DND-41 (cell line): ENCODE measurements around the gene EPHB3.

Source experiments
- ATAC-seq: fragments of 200-7000 bp; cut with Tn5 transposase; 3 replicates; pipeline ENCODE4 v1.9.1; 2021; ENCODE audit warnings: low read depth; ENCODE audit not compliant: insufficient read depth
- DNase-seq: peaks from one replicate; pipeline ENCODE4 v3.0.0-alpha.2; 2020
- H2AFZ ChIP-seq: 2 replicates; pipeline ENCODE4 v1.6.0; 2012; ENCODE audit warnings: low read depth, low read length
- H3K27ac ChIP-seq: 2 replicates; pipeline ENCODE4 v1.5.1; 2012; ENCODE audit warnings: low read length, inconsistent platforms
- H3K27me3 ChIP-seq: fragments of 200-600 bp; sonication (generic); 2 replicates; pipeline ENCODE4 v1.6.0; 2012; ENCODE audit warnings: low read length, mild to moderate bottlenecking, inconsistent platforms; ENCODE audit not compliant: insufficient read depth, poor library complexity
- H3K36me3 ChIP-seq: 2 replicates; pipeline ENCODE4 v1.5.1; 2012; ENCODE audit warnings: low read length, inconsistent platforms; ENCODE audit not compliant: insufficient read depth
- H3K4me1 ChIP-seq: 2 replicates; pipeline ENCODE4 v1.5.1; 2012; ENCODE audit warnings: mild to moderate bottlenecking, low read length; ENCODE audit not compliant: insufficient read depth
- H3K4me2 ChIP-seq: 2 replicates; pipeline ENCODE4 v1.6.0; 2012; ENCODE audit warnings: mild to moderate bottlenecking, moderate library complexity, low read length, inconsistent platforms; ENCODE audit not compliant: insufficient read depth
- H3K4me3 ChIP-seq, 2 experiments: fragments of 200-600 bp in 1 of 2; shearing (Covaris generic) in 1 of 2; 2 replicates each; pipeline ENCODE4 v1.5.1; 2012 to 2016; ENCODE audit warnings: inconsistent platforms in 2 of 2, low read length in 2 of 2, mild to moderate bottlenecking in 2 of 2, low read depth in 1 of 2, moderate library complexity in 1 of 2
- H3K79me2 ChIP-seq: 2 replicates; pipeline ENCODE4 v1.6.0; 2012; ENCODE audit warnings: low read length, inconsistent platforms; ENCODE audit not compliant: insufficient read depth
- H3K9ac ChIP-seq: 2 replicates; pipeline ENCODE4 v1.6.0; 2012; ENCODE audit warnings: low read depth, mild to moderate bottlenecking, inconsistent platforms, low read length, moderate library complexity
- H3K9me3 ChIP-seq: 2 replicates; pipeline ENCODE4 v1.5.1; 2012; ENCODE audit warnings: low read length, moderate library complexity, mild to moderate bottlenecking, inconsistent platforms; ENCODE audit not compliant: insufficient read depth, severe bottlenecking
- H4K20me1 ChIP-seq: 2 replicates; pipeline ENCODE4 v1.6.0; 2012; ENCODE audit warnings: low read length; ENCODE audit not compliant: insufficient read depth
- CTCF ChIP-seq: IDR thresholded peaks from 2 replicates; pipeline ENCODE4 v1.5.1; 2012; ENCODE audit warnings: borderline replicate concordance, low read length, moderate library complexity, mild to moderate bottlenecking; ENCODE audit not compliant: poor library complexity, severe bottlenecking; ENCODE audit errors: extremely low read depth
- EZH2 ChIP-seq: IDR thresholded peaks from 3 replicates; pipeline ENCODE4 v1.6.1; 2012; ENCODE audit warnings: borderline replicate concordance, low read depth, mild to moderate bottlenecking, moderate library complexity, low read length, inconsistent platforms; ENCODE audit not compliant: severe bottlenecking

The EPHB3 gene

GRCh38 chr3:184604039-184604601 lies 42.5 kb downstream of the EPHB3 start:
- TF ChIP-seq EZH2 (no peak), CTCF (no peak)
- Histone ChIP-seq H3K36me3 (no peaks in the 10 kb centered on the region), H3K4me1 (no peaks in the 10 kb centered on the region), H3K27me3 (no peaks in the 10 kb centered on the region), H3K27ac (no peak overlapping the region), H3K4me2 (no peak overlapping the region), H3K4me3 (no peak overlapping the region), H3K79me2 (no peaks in the 10 kb centered on the region), H3K9me3 (no peaks in the 10 kb centered on the region), H3K9ac (no peak overlapping the region), H2AFZ (no peak overlapping the region), H4K20me1 (no peaks in the 10 kb centered on the region)
- no peak for ATAC-seq
- no peak for DNase-seq

GRCh38 chr3:184604615-184605290 lies 43.2 kb downstream of the EPHB3 start:
- Histone ChIP-seq H3K4me1 (no peaks in the 10 kb centered on the region), H3K9me3 (no peaks in the 10 kb centered on the region), H3K79me2 (no peaks in the 10 kb centered on the region), H3K36me3 (no peaks in the 10 kb centered on the region), H3K4me2 (no peak overlapping the region), H4K20me1 (no peaks in the 10 kb centered on the region), H3K4me3 (no peak overlapping the region), H2AFZ (no peak overlapping the region), H3K9ac (no peak overlapping the region), H3K27me3 (no peaks in the 10 kb centered on the region), H3K27ac (no peak overlapping the region)
- TF ChIP-seq CTCF (no peak), EZH2 (no peak)
- no peak for DNase-seq
- no peak for ATAC-seq

DNA sequence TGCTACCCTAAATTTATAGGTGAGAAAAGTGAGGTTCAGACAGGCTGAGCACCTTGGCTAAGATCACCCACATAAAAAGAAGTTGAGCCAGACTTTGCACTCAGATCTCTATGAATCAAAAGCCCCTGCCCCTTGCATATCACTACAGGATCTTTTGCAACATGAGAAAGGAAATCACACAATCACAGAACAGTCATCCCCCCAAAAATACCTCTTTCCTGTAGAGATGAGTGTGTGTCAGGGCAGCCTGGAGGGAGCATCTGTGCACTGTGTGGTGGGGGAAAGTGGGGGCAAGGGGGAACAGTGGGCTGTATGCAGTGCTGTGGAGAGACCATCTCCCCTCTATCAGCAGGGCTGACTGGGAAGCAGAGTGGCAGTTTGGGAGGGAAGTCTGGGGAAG lies 46.6 kb downstream of the EPHB3 start:
- Histone ChIP-seq H3K79me2 (no peaks in the 10 kb centered on the region), H3K36me3 (no peaks in the 10 kb centered on the region), H3K9me3 (no peaks in the 10 kb centered on the region), H4K20me1 (no peaks in the 10 kb centered on the region), H3K9ac (no peak overlapping the region), H2AFZ (no peak overlapping the region), H3K4me1 (no peaks in the 10 kb centered on the region), H3K27me3 (no peaks in the 10 kb centered on the region), H3K27ac (no peak overlapping the region), H3K4me2 (no peak overlapping the region), H3K4me3 (no peak overlapping the region)
- no peak for ATAC-seq
- no peak for DNase-seq
- TF ChIP-seq EZH2 (no peak), CTCF (no peak)
